Smooth muscle cell of the brain vasculature (primary cell): ENCODE measurements around the gene PLAAT3.
"Not testable (repeated sequence)": the region's sequence is repeated elsewhere in the genome, so short reads cannot be mapped to it uniquely, and the experiment has no call there.

Source experiments
- DNase-seq: peaks from one replicate; pipeline ENCODE4 v3.0.0-alpha.2; 2012; ENCODE audit warnings: low read depth, low spot score

PLAAT3 gene

DNA sequence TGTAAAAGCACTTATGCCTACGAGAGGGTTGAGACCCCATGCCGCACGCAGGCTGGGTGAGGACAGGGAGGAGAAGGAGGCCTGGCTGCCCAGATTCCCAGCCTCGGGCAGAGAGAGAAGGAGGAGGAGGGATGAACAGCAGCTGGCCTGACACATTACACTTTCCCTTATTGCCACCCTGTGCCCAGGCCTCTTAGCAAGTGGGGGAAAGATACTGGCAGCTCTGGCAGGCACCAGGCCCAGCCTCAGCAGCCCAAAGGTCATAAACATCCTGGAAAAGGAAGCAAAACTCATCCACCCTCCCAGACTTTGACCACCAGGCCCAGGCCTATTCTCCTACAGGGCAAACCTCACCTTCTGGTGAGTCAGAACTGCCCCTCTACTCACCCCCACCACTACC, 4.7 kb downstream of the PLAAT3 start:
- DNase-seq, result no peak

DNA sequence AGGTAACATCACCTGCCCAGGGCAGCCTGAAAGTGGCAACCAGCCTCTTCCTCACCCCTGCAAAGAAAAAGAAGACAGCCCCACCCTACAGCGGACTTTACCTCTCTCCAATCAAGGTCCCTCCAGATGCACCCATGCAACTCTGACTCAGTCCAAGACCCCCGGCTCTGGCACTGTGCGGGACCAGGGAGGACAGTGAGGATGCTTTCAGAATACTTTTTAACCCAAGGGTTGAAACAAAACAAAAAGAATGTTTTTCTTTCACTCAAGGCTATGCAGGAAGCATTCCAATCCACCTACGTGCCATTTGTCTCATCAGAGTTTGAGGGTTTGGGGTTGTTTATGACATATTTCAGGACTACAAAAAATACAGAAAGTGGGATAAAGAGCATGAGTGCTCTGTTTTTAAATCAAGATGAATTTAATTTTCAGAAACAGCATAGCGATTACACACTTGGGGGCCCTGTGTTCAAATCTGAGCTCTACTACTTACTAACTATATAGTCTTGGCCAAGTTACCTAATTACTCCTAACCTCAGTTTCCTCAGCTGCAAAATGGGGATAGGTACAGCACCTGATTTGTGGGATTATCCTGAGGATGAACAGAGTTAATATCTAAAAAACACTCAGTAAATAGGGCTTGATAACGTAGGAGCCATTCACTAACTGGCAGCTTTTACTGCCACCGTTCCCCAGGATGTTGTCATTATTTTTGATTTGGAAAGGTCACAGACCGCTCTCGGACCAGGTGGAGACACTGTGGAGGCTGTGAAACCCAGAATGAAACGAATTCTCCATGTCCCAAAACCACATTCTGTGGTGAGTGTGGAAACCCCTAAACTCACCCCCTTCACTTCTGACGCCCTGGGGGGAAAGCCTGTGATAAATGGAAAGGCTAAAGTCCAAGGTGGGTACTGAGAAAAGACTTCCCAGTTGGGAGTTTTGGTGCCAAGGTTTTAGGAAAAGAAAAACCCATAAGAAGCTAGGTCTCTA, 5.6 kb downstream of the PLAAT3 start:
- DNase-seq, result peak; percentile 45

DNA sequence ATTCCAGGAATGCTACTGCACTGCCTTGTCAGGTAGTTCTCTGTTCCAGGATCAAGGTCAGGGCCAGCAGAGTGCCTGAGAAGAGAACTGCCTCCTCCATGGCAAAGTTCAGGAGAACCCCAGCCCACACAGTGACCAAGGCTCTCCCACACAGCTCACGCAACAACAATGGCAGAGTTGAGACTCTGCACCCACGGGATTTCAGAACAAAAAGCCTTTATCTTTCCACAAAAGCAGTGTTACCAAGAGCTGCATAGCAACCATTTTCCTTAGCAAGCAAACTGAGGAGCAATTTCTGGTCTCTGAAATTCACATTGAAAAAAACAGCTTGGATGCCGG, 11.1 kb downstream of the PLAAT3 start:
- DNase-seq, result no peak

GRCh38 chr11:63602290-63603179, 11.7 kb downstream of the PLAAT3 start:
- DNase-seq, result not testable (repeated sequence)

GRCh38 chr11:63599211-63600122, 14.8 kb downstream of the PLAAT3 start:
- no peak for DNase-seq

GRCh38 chr11:63598556-63598955, 15.7 kb downstream of the PLAAT3 start:
- no peak for DNase-seq

DNA sequence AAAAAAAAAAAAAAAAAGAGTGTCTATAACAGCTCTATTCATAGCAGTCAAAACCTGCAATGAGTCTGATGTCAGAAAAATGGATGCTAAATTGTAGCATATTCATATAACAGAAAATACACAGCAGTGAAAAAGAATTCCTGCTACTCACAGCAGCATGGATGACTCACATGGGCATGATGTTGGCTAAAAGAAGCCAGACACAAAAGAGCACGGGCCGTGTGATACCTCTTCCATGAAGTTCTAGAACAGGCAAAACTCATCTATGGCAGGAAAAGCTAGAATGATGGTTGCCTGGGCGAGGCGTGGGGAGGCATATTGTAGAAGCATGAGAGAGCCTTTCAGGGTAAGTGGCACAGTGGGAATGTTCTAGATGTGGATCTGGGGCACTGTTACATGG, 18.9 kb downstream of the PLAAT3 start:
- DNase-seq, result no peak

DNA sequence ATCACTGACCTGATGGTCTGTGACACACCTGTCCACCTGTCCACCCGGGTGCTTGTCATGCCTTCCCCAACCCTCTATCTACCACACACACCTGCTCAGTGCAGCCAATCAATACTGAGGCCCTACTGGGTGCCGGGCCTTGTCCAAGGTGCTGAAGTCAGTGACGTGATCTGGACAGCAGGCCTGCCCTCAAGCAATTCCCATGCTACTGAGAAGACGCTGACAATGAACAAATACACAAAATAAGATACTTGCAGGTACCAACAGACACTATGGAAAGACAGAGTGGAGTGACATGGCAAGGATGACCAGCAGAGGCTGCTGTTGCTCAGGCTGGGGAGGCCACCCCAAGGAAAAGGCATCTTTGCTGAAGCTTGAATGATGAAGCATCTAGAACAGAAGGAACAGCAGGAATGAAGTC, 21.2 kb downstream of the PLAAT3 start:
- DNase-seq, result no peak

- no peak for DNase-seq
Observed at GRCh38 chr11:63590024-63590788, 24.0 kb downstream of the PLAAT3 start.

GRCh38 chr11:63589000-63589399, 25.2 kb downstream of the PLAAT3 start:
- DNase-seq, result no peak

GRCh38 chr11:63586451-63587166, 27.6 kb downstream of the PLAAT3 start:
- no peak for DNase-seq

GRCh38 chr11:63583357-63583677, 30.9 kb downstream of the PLAAT3 start:
- DNase-seq, result no peak

GRCh38 chr11:63581224-63581623, 33.0 kb downstream of the PLAAT3 start:
- DNase-seq, result not testable (repeated sequence)

DNA sequence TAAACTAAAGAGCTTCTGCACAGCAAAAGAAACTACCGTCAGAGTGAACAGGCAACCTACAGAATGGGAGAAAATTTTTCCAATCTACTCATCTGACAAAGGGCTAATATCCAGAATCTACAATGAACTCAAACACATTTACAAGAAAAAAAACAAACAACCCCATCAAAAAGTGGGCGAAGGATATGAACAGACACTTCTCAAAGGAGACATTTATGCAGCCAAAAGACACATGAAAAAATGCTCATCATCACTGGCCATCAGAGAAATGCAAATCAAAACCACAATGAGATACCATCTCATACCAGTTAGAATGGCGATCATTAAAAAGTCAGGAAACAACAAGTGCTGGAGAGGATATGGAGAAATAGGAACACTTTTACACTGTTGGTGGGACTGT, 35.4 kb downstream of the PLAAT3 start:
- not testable (repeated sequence) for DNase-seq

DNA sequence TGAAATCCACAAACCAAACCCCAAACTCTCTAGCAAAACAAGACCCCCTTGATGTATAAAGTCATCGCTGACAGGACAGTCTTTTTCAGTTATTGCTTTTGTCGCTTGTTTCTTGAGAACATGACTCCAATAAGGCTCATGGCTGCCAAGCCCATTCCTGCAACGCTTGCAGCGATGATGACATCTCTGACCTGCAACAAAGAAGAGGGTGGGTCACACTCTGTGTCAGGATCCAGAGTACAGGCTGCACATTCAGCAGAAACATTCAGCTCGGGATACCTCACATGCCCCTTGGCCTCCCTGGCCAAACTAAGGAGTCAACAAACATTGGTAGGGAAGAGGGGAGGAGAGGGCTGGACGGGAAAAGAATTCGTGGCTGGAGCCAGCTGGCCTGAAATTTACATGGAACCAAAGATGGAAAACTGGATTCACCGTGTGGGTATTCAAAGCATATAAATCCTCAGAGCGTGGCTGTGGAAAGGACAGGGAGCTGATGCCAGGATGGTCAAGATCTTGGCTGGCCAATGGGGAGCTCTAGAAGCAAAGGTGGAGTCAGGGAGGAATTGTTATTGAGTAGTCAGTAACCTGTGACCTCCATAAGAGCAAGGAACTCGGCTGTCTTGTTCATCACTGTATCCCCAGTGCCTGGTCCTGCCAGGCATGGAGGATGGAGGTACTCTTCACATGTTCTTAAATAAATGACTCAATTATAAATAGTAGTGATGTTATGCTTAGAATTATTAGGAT, 39.2 kb downstream of the PLAAT3 start:
- no peak for DNase-seq

- peak; percentile 84 for DNase-seq
Observed at GRCh38 chr11:63573881-63574855, 40.1 kb downstream of the PLAAT3 start.

DNA sequence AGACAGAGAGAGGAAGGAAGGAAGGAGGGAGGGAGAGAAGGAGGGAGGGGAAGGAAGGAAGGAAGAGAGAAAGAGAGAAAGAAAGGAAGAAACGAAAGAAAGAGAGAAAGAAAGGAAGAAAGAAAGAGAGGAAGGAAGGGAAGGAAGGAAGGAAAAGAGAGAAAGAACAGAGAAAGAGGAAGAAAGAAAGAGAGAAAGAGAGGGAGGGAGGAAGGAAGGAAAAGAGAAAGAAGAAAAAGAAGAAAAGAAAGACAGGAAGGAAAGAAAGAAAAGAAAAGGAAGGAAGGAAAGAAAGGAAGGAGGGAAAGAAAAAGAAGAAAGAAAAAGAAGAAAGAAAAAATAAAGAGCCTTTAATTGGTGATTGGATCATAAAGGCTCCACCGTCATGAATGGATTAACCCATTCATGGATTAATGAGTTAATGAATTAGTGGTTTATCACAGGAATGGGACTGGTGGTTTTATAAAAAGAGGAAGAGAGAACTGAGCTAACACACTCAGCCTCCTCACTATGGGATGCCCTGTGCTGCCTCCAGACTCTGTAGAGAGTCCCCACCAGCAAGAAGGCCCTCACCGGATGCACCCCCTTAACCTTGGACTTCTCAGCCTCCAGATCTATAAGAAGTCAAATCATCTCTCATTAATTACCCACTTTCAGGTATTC, 42.1 kb downstream of the PLAAT3 start:
- no peak for DNase-seq

DNA sequence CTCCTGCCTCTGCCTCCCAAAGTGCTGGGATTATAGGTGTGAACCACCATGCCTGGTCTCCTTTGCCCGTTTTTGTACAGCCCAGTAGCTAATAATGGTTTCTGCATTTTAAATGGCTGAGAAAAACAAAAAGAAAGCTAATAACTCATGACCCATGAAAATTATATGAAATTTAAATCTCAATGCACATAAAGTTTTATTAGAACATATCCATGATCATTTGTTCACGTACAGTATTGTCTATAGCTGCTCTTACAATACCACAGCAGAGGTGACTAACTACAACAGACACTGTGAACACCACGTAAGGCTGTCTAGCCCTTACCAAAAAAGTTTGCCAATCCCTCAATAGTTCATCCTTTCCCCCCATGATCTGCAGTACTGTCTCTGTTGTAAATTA, 44.7 kb downstream of the PLAAT3 start:
- DNase-seq, result no peak
